Heart right ventricle (tissue), 16 donors: ENCODE measurements around the gene SOX4. TPM values are rescaled to one million over a fixed set of nuclear protein-coding genes. Genes with fewer than 3 reads are reported as not detected.

ENCODE experiments used
- ATAC-seq, 8 donors: fragments of 200-7000 bp; cut with Tn5 transposase; one replicate each; pipeline ENCODE4 v1.9.1; 2020; ENCODE audit warnings: mild to moderate bottlenecking in 8 of 8, moderate library complexity in 8 of 8, moderate number of reproducible peaks in 1 of 8
- DNase-seq, 2 donors: peaks; one replicate each; pipeline ENCODE4 v3.0.0-alpha.2; 2020
- H3K27ac ChIP-seq, 10 donors: fragments of 200-600 bp; sonication (generic) in 2 of 10; one replicate each; pipeline versions ENCODE4 v1.5.0 to v1.8.0; 2020 to 2022; ENCODE audit warnings: mild to moderate bottlenecking in 3 of 10
- H3K27me3 ChIP-seq, 7 donors: fragments of 200-600 bp; one replicate each; pipeline ENCODE4 v1.8.0; 2021 to 2022; ENCODE audit warnings: mild to moderate bottlenecking in 2 of 7
- H3K36me3 ChIP-seq, 9 donors: fragments of 200-600 bp; sonication (generic) in 1 of 9; one replicate each; pipeline versions ENCODE4 v1.5.0 to v1.8.0; 2020 to 2022; ENCODE audit warnings: mild to moderate bottlenecking in 2 of 9
- H3K4me1 ChIP-seq, 9 donors: fragments of 200-600 bp; sonication (generic) in 1 of 9; one replicate each; pipeline versions ENCODE4 v1.5.0 to v1.8.0; 2020 to 2022; ENCODE audit warnings: mild to moderate bottlenecking in 4 of 9
- H3K4me3 ChIP-seq, 10 donors: fragments of 200-600 bp; sonication (generic) in 2 of 10; one replicate each; pipeline versions ENCODE4 v1.5.0 to v1.8.0; 2020 to 2022; ENCODE audit warnings: mild to moderate bottlenecking in 7 of 10, moderate library complexity in 2 of 10
- H3K9me3 ChIP-seq, 11 donors: fragments of 200-600 bp in 10 of 11; sonication (generic) in 2 of 11; one replicate each; pipeline versions ENCODE4 v1.5.0 to v1.8.0; 2013 to 2022; ENCODE audit warnings: mild to moderate bottlenecking in 2 of 11, control low read depth in 1 of 11, moderate library complexity in 1 of 11
- WGBS, 2 donors: extraction: QIAGEN DNeasy Blood & Tissue Kit; methylation state at CpG; one replicate each; pipeline ENCODE4 v1.1.7; 2013; ENCODE audit warnings: inconsistent platforms in 1 of 2; 5-methylcytosine and 5-hydroxymethylcytosine counted together
- intact Hi-C, 10 donors: fragments of 100-400 bp; cut with DNase I; formaldehyde crosslinking; loops; one replicate each; pipeline versions ENCODE4 v1.11.1 to v1.14.2; 2022
- polyA plus RNA-seq, 2 donors: library from polyadenylated mRNA; stranded (reverse); fragments of 200-250 nt; gene quantifications; one replicate each; pipeline ENCODE4 v1.2.3, GENCODE V29; 2013
- total RNA-seq, 10 donors: library from RNA; stranded (reverse); fragmentation: NEBNext Ultra II Directional in 3 of 10; extraction: Animal tissue kit (Norgen Biotek cat#: 25700) in 3 of 10; gene quantifications; one replicate each; pipeline versions ENCODE4 v1.2.1 to v1.2.4, GENCODE V29; 2021 to 2023
- TF ChIP-seq, protein P1 (sequence below), 9 donors: fragments of 200-600 bp; sonication (generic) in 2 of 9; IDR thresholded peaks; one replicate each; pipeline versions ENCODE4 v1.5.0 to v1.8.0; 2021 to 2022; ENCODE audit warnings: antibody characterized with exemption in 9 of 9, mild to moderate bottlenecking in 5 of 9, moderate library complexity in 1 of 9
- donor health status: Arrhythmogenic right ventricular cardiomyopathy.
- donor health status: ischemic (EF 13 %, LVEDD 7.1; RV severe dilation, severe dysfunction).
- donor health status: healthy with polysubstance abuse.
- donor health status: DM: no; HTN: yes; CAD: no.
- donor health status: DM: no; HTN: no; CAD: no.
- donor health status: ischemic (EF 25% LVEDD 6.9; RV normal size, moderate dysfunction).
- donor health status: ischemic (EF 25% LVEDD 5.7; RV mildly dilated, moderate dysfunction).
- donor health status: healthy.
- donor health status: DM: yes; HTN: yes; CAD: no.
- donor health status: Ischemic cardiomyopathy.
- donor health status: ischemic (EF 35%, LVEDD 5.7; RV mildly dilated, moderate dysfunction).
- donor health status: nonischemic (EF 11% LVEDD 7.7; RV severe dilation, severe dysfunction).
- donor health status: DM: yes; HTN: yes; CAD: no.
- donor health status: PGD.
- donor health status: ischemic (EF 29% LVEDD 5.4; RV normal size, mild dysfunction).
- donor health status: nonischemic (EF 23%, LVEDD 6.1; RV moderate dilation, normal function).

SOX4 gene
- total and polyA plus RNA-seq, 12 donors, result 2.6 to 19.1 (median 7.1) TPM

DNA sequence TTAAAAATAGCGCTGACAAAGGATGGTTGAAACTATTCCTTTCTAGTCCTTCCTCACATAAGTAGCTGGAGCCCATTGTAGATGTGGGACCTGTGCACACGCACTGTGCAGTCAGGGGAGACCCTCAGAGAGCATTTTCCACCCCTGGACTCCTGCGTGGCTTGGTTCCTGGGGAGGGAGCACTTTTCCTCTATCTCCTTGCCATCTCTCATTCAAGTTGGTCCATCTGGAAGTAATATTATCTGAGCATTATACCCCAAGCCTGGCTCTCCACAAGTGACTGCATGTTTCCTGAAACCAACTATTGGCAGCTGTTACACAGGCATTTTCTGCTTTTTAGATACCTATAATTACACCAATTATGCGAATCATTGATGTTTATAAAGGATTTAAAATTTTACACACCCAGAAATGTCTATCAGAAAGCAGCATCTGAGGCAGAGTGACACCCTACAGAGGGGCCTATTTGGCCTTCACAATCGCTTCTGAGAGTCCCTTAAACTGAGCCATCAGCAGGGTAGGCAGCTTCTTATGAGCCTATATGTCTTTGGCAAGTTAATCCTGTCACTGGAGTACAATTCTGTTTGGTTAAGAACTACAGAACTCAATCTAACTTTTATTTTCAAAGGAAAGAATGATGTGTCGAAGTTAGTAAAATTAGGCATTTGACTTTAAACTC lies 18.7 kb downstream of the SOX4 start:
- peaks cover 0 to 17% (median 8%) of the 10 kb centered on the region in 9 donors for H3K4me1 ChIP-seq
- TF ChIP-seq, protein P1, sequence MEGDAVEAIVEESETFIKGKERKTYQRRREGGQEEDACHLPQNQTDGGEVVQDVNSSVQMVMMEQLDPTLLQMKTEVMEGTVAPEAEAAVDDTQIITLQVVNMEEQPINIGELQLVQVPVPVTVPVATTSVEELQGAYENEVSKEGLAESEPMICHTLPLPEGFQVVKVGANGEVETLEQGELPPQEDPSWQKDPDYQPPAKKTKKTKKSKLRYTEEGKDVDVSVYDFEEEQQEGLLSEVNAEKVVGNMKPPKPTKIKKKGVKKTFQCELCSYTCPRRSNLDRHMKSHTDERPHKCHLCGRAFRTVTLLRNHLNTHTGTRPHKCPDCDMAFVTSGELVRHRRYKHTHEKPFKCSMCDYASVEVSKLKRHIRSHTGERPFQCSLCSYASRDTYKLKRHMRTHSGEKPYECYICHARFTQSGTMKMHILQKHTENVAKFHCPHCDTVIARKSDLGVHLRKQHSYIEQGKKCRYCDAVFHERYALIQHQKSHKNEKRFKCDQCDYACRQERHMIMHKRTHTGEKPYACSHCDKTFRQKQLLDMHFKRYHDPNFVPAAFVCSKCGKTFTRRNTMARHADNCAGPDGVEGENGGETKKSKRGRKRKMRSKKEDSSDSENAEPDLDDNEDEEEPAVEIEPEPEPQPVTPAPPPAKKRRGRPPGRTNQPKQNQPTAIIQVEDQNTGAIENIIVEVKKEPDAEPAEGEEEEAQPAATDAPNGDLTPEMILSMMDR (IDR thresholded peaks at IDR 0.05), result no peak
- DNase-seq (no peak), ATAC-seq (no peak)
- H3K4me3 ChIP-seq, result no peak overlapping the region
- no peak overlapping the region for H3K27ac ChIP-seq
- 91 to 94% methylated on average over 6 of the region's 6 CpGs for WGBS, 2 donors
- H3K27me3 ChIP-seq, result no peaks in the 10 kb centered on the region
- no peaks in the 10 kb centered on the region for H3K9me3 ChIP-seq
- intact Hi-C loops, result no loop called here
- H3K36me3 ChIP-seq, result no peaks in the 10 kb centered on the region

DNA sequence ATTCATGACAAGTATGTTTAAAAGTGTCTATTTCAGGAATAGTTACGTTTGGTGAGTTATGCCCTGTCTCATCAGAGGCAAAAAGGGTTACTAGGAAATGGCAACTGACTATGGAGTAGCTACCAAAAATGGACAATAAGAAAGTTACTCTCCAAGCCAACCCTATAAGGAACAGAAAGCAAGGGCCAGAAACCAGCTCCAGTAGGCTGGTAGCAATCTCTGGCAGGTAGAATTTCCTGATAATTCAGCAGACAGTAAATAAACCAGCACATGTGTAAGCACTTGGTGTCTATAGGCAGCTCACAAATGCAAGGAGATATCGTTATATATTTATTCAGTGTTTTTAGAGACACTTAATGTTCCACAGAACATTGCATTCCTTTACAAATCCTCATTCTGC lies 20.3 kb downstream of the SOX4 start:
- TF ChIP-seq, protein P1 (IDR thresholded peaks at IDR 0.05), result no peak
- no peak overlapping the region for H3K4me3 ChIP-seq
- DNase-seq (no peak), ATAC-seq (no peak)
- H3K36me3 ChIP-seq, result no peaks in the 10 kb centered on the region
- WGBS, 2 donors, result 81 to 90% methylated on average over 2 of the region's 2 CpGs
- no peaks in the 10 kb centered on the region for H3K9me3 ChIP-seq
- H3K27me3 ChIP-seq, result no peaks in the 10 kb centered on the region
- H3K27ac ChIP-seq, result no peak overlapping the region
- intact Hi-C loops, result no loop called here
- H3K4me1 ChIP-seq, result peaks cover 0 to 14% (median 8%) of the 10 kb centered on the region in 9 donors

DNA sequence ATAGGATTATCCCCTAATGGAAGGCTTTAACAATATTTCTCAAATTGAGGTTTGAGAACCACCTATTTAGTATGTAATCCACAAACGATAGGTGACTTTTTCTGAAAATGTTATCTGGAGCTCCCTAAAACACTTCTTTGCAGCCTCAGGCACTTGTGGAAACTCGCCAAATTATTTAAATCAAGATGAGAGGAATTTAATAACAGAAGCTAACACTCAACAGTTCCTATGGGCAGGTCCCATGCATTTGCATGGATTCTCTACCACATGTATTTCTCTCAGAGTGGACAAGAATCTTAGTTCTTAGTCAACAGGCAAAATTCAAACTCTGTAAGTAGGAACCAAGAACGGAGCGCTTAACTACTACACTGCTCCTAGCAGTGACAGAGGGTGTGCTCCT lies 20.7 kb downstream of the SOX4 start:
- no peaks in the 10 kb centered on the region for H3K36me3 ChIP-seq
- intact Hi-C loops, result no loop called here
- TF ChIP-seq, protein P1 (IDR thresholded peaks at IDR 0.05), result no peak
- no peak overlapping the region for H3K27ac ChIP-seq
- no peaks in the 10 kb centered on the region for H3K9me3 ChIP-seq
- no peak for ATAC-seq
- no peak overlapping the region for H3K4me3 ChIP-seq
- DNase-seq, result no peak
- WGBS, 2 donors, result 91 to 97% methylated on average over 4 of the region's 4 CpGs
- no peaks in the 10 kb centered on the region for H3K27me3 ChIP-seq
- peaks cover 0 to 10% (median 7%) of the 10 kb centered on the region in 9 donors for H3K4me1 ChIP-seq

DNA sequence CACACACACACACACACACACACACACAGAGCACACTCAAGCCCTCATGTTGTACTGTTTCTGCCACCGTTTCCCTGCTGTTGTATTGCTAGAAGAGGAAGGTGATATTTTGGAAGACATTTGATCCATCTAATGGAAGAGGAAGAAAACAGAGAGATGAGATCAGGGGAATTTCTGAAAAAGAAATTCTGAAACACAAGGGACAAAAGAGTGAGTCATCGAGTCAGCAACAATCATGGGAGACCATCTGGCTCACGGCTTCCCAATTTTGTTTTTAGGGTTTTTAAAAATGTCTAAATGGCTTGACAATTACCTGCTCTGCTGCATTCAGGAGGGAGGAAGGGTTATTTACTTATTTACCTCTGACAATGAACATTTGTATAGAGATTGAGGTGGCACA lies 22.0 kb downstream of the SOX4 start:
- 47 to 55% methylated on average over 3 of the region's 3 CpGs for WGBS, 2 donors
- DNase-seq (no peak), ATAC-seq (no peak)
- intact Hi-C loops, result no loop called here
- peak overlapping the region in 1 of 10 donors; percentile 64 for H3K27ac ChIP-seq
- no peaks in the 10 kb centered on the region for H3K36me3 ChIP-seq
- H3K4me3 ChIP-seq, result no peak overlapping the region
- no peaks in the 10 kb centered on the region for H3K9me3 ChIP-seq
- peaks cover 0 to 10% (median 7%) of the 10 kb centered on the region in 9 donors for H3K4me1 ChIP-seq
- TF ChIP-seq, protein P1 (IDR thresholded peaks at IDR 0.05), result no peak
- no peaks in the 10 kb centered on the region for H3K27me3 ChIP-seq
